Activated CD4-positive, alpha-beta T cell treated with anti-CD3 and anti-CD28 coated beads, Interleukin-2, amount 10 ng/mL, durations not matched to agents 7 days and 5 days (primary cell): ENCODE measurements around the gene SLX9. TPM values are rescaled to one million over a fixed set of nuclear protein-coding genes. Genes with fewer than 3 reads are reported as not detected.
A peak's percentile ranks its signal among the peaks of the same experiment; 100 is the strongest.

Source experiments
- CTCF ChIA-PET: fragments of 350-600 bp; sonication (Branson Sonifier 250); formaldehyde crosslinking; loops from one replicate; lab custom pipeline; 2021; ENCODE audit warnings: antibody characterized with exemption; lab: Charles Lee
- POLR2A ChIA-PET: fragments of 350-600 bp; sonication (Branson Sonifier 250); formaldehyde crosslinking; loops from one replicate; lab custom pipeline; 2021; ENCODE audit warnings: antibody characterized with exemption; lab: Charles Lee
- DNase-seq: peaks from one replicate; pipeline ENCODE4 v3.0.0-alpha.2; 2020
- H3K27ac Mint-ChIP-seq: one replicate; pipeline ENCODE4 v1.8.0; 2021; ENCODE audit warnings: mild to moderate bottlenecking, moderate library complexity, mixed read lengths
- H3K27me3 Mint-ChIP-seq: one replicate; pipeline ENCODE4 v1.8.0; 2021; ENCODE audit warnings: mixed read lengths
- H3K36me3 Mint-ChIP-seq: one replicate; pipeline ENCODE4 v1.8.0; 2021; ENCODE audit warnings: low read depth, mixed read lengths
- H3K4me1 Mint-ChIP-seq: one replicate; pipeline ENCODE4 v1.8.0; 2021; ENCODE audit warnings: mixed read lengths
- H3K4me3 Mint-ChIP-seq: one replicate; pipeline ENCODE4 v1.8.0; 2021; ENCODE audit warnings: mild to moderate bottlenecking, moderate library complexity, mixed read lengths
- H3K9me3 Mint-ChIP-seq: one replicate; pipeline ENCODE4 v1.8.0; 2021; ENCODE audit warnings: mixed read lengths
- total RNA-seq, 2 experiments: library from RNA; stranded (reverse); gene quantifications; one replicate each; pipeline ENCODE4 v1.2.3, GENCODE V29; 2021

The SLX9 gene, protein sequence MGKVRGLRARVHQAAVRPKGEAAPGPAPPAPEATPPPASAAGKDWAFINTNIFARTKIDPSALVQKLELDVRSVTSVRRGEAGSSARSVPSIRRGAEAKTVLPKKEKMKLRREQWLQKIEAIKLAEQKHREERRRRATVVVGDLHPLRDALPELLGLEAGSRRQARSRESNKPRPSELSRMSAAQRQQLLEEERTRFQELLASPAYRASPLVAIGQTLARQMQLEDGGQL
- total RNA-seq: 10 to 100 TPM; 32.7 to 39.8 TPM

DNA sequence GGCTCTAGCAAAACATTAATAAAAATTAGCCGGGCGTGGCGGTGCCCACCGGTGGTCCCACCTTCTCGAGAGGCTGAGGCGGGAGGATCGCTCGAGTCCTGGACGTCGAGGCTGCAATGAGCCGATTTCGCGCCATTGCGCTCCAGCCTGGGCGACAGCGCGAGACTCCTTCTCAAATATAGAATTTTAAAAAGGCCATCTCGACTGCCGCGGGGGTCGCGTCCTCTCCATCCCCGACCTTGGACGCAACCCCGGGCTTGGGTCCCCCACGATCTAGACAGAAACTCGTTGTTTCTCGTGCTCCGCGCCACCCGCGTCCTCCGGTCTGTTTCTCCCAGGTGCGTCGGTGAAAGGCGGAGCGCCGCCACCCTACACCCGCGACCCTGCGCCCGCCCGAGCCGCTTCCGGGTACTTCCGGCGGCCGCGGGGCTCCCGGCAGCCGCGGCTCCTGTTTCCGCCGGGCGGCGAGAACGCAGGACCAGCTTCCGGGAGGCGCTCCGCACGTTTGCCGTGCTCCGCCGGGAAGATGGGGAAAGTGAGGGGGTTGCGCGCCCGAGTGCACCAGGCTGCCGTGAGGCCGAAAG lies at the start of gene SLX9:
Gene SLX9 (plus strand): TSS at position 498 of the 584 bp plus-strand sequence. CDS start 29 bp downstream, at position 527.
- peak within 1 kb of the TSS; percentile 85 for H3K27ac Mint-ChIP-seq
- POLR2A ChIA-PET: interaction anchor here (0.7 kb wide), 1 partner anchor 198 kb away, joined by 3 read pairs; no protein-coding TSS in a partner anchor
- peak; percentile 78 for DNase-seq
- CTCF ChIA-PET: interaction anchor here (0.8 to 1.9 kb wide), 3 partner anchors 11 to 85 kb away, joined by 3 to 4 read pairs (median 4); no protein-coding TSS in a partner anchor
- peaks cover 46% of the 10 kb centered on the region for H3K4me1 Mint-ChIP-seq
- peak within 1 kb of the TSS; percentile 83 for H3K4me3 Mint-ChIP-seq
- H3K9me3 Mint-ChIP-seq: no peaks in the 10 kb centered on the region
- H3K27me3 Mint-ChIP-seq: no peaks in the 10 kb centered on the region
- H3K36me3 Mint-ChIP-seq: peaks cover 9% of the 10 kb centered on the region

DNA sequence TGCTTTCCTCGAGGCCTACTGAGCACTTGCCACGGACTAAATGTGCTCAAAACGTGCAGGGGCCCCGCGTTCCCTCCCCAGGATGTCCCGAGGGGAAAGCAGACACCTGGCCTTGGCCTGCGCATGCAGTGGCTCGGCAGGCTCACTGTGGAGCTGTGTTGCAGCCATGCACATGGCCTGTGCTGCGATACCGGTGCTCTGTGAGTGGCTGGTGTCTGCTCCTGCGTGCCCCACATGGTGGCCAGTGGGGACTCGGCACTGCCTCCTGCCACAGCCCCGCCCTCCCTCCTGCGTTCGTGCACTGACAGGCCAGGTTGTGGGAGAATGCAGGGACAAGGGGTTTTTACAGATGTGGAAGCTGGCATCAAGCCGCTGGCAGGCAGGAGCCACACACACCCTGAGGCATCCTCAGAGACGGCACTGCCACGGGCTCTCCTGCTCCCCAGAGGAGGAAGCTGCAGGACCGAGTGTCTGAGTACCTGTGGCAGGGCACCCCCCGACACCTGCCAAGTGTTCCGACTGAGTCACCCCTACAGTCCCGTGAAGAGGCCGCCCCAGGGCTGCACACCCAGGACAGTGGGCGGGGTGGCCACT lies 49.4 kb upstream of the SLX9 start:
- Mint-ChIP-seq H3K36me3 (peaks cover 57% of the 10 kb centered on the region), H3K4me1 (peaks cover 12% of the 10 kb centered on the region), H3K4me3 (no peak overlapping the region), H3K27ac (no peak overlapping the region), H3K27me3 (no peaks in the 10 kb centered on the region), H3K9me3 (no peaks in the 10 kb centered on the region)
- POLR2A ChIA-PET: no interaction called here
- no peak for DNase-seq
- CTCF ChIA-PET: interaction anchor here (0.8 to 1.3 kb wide), 2 partner anchors 17 to 89 kb away, joined by 3 read pairs; partner anchors contain the start of genes PTTG1IP and UBE2G2

DNA sequence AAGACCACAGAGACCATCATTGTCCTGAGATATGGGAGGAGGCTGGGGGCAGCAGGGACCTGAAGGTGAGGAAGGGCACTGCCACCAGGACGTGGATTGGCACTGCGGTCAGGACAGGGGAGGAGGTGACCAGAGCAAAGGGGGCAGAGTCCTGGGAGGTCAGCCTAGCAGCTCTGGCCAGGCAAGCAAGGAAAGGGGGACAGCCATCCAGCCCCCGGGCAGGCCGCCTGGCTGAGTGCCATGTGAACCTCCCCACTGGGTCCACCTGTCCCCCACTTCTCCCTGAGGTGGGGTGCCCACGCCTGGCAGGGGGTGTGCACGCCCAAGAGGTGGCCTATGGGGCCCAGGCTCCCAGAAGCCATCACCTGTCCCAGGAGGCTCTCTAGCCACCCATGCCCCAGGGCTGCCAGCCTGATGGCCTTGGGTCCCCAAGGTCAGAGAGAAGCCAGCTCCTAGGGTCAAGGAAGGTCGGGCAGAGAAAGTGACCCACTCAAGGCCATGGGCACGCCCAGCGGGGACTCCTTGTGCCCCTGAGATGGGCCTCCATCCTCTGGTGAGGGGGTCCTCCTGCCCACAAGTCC lies 48.8 kb upstream of the SLX9 start:
- ChIA-PET CTCF (interaction anchor here (1.3 kb wide), 1 partner anchor 90 kb away, joined by 3 read pairs; the partner anchor contains the start of gene UBE2G2), POLR2A (no interaction called here)
- Mint-ChIP-seq H3K27ac (no peak overlapping the region), H3K36me3 (peaks cover 54% of the 10 kb centered on the region), H3K27me3 (no peaks in the 10 kb centered on the region), H3K9me3 (no peaks in the 10 kb centered on the region), H3K4me1 (peaks cover 12% of the 10 kb centered on the region), H3K4me3 (no peak overlapping the region)
- no peak for DNase-seq

GRCh38 chr21:44891631-44892031 lies 48.2 kb upstream of the SLX9 start:
- Mint-ChIP-seq H3K36me3 (peaks cover 54% of the 10 kb centered on the region), H3K4me1 (peaks cover 12% of the 10 kb centered on the region), H3K9me3 (no peaks in the 10 kb centered on the region), H3K27ac (no peak overlapping the region), H3K27me3 (no peaks in the 10 kb centered on the region), H3K4me3 (no peak overlapping the region)
- DNase-seq: no peak
- ChIA-PET POLR2A (no interaction called here), CTCF (interaction anchor here (1.4 to 7.3 kb wide), 4 partner anchors 9 to 42 kb away, joined by 4 to 39 read pairs (median 12); no protein-coding TSS in a partner anchor)

- POLR2A ChIA-PET: no interaction called here
- peaks cover 12% of the 10 kb centered on the region for H3K4me1 Mint-ChIP-seq
- CTCF ChIA-PET: interaction anchor here (0.6 to 7.3 kb wide), 7 partner anchors 10 to 1785 kb away, joined by 3 to 39 read pairs (median 6); no protein-coding TSS in a partner anchor
These were observed 47.7 kb upstream of the SLX9 start for GRCh38 chr21:44892095-44892494.

GRCh38 chr21:44892536-44893277 lies 47.1 kb upstream of the SLX9 start:
- DNase-seq: peak; percentile 80
- H3K36me3 Mint-ChIP-seq: peaks cover 45% of the 10 kb centered on the region
- ChIA-PET POLR2A (no interaction called here), CTCF (interaction anchor here (0.6 to 7.3 kb wide), 9 partner anchors 9 to 1784 kb away, joined by 3 to 39 read pairs (median 4); no protein-coding TSS in a partner anchor)
- peak overlapping the region; percentile 46 for H3K27ac Mint-ChIP-seq
- H3K9me3 Mint-ChIP-seq: no peaks in the 10 kb centered on the region
- peaks cover 14% of the 10 kb centered on the region for H3K4me1 Mint-ChIP-seq
- H3K4me3 Mint-ChIP-seq: no peak overlapping the region
- H3K27me3 Mint-ChIP-seq: no peaks in the 10 kb centered on the region

More at GRCh38 chr21:44892095-44892494, 47.7 kb upstream of the SLX9 start:
- no peaks in the 10 kb centered on the region for H3K9me3 Mint-ChIP-seq
- no peaks in the 10 kb centered on the region for H3K27me3 Mint-ChIP-seq
- no peak overlapping the region for H3K4me3 Mint-ChIP-seq
- H3K27ac Mint-ChIP-seq: no peak overlapping the region
- peaks cover 50% of the 10 kb centered on the region for H3K36me3 Mint-ChIP-seq
- no peak for DNase-seq

DNA sequence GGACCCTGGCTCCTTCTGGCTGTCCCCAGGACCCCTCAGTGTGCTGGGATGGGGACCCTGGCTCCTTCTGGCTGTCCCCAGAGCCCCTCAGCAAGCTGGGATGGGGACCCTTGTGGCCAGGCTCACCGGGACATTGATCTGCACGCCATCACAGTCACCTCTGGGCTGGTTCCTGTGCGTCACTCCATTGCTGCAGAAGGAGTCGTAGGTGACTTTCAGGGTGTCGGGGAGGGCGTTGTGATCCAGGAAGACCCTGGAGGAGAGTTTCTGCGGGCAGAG lies 46.6 kb upstream of the SLX9 start:
- Mint-ChIP-seq H3K4me3 (no peak overlapping the region), H3K27ac (no peak overlapping the region), H3K27me3 (no peaks in the 10 kb centered on the region), H3K36me3 (peaks cover 45% of the 10 kb centered on the region), H3K9me3 (no peaks in the 10 kb centered on the region), H3K4me1 (peaks cover 15% of the 10 kb centered on the region)
- ChIA-PET CTCF (interaction anchor here (0.9 to 7.3 kb wide), 6 partner anchors 8 to 40 kb away, joined by 3 to 39 read pairs (median 6); no protein-coding TSS in a partner anchor), POLR2A (no interaction called here)
- no peak for DNase-seq

GRCh38 chr21:44893948-44894656 lies 45.7 kb upstream of the SLX9 start:
- Mint-ChIP-seq H3K36me3 (peaks cover 46% of the 10 kb centered on the region), H3K27ac (peak overlapping the region; percentile 21), H3K9me3 (no peaks in the 10 kb centered on the region), H3K4me1 (peaks cover 19% of the 10 kb centered on the region), H3K4me3 (no peak overlapping the region), H3K27me3 (no peaks in the 10 kb centered on the region)
- POLR2A ChIA-PET: no interaction called here
- DNase-seq: no peak
- CTCF ChIA-PET: interaction anchor here (0.9 to 7.3 kb wide), 7 partner anchors 12 to 40 kb away, joined by 3 to 39 read pairs (median 4); partner anchors contain the start of gene ITGB2

- no peaks in the 10 kb centered on the region for H3K27me3 Mint-ChIP-seq
- peaks cover 19% of the 10 kb centered on the region for H3K4me1 Mint-ChIP-seq
- H3K4me3 Mint-ChIP-seq: no peak overlapping the region
- peaks cover 48% of the 10 kb centered on the region for H3K36me3 Mint-ChIP-seq
- H3K27ac Mint-ChIP-seq: no peak overlapping the region
- ChIA-PET POLR2A (no interaction called here), CTCF (interaction anchor here (0.9 to 7.3 kb wide), 6 partner anchors 12 to 39 kb away, joined by 3 to 39 read pairs (median 4); partner anchors contain the start of gene ITGB2)
- no peak for DNase-seq
- no peaks in the 10 kb centered on the region for H3K9me3 Mint-ChIP-seq
These were observed 45.0 kb upstream of the SLX9 start for GRCh38 chr21:44894687-44895302.

DNA sequence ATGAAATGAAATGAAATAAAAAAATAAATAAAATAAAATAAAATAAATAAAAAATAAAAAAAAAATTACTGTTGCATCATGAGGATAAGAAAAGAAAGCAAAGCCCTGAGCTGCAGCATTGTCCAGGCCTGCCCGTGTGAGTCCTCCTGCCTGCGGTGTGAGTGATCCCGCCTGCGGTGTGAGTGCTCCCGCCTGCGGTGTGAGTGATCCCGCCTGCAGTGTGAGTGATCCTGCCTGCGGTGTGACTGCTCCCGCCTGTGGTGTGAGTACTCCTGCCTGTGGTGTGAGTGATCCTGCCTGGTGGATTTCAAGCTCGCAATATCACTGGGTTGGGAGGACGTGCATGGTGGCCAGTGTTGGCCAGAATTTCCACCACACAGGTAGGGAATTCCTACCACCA lies 44.0 kb upstream of the SLX9 start:
- CTCF ChIA-PET: interaction anchor here (0.7 to 7.3 kb wide), 3 partner anchors 10 to 20 kb away, joined by 4 to 39 read pairs (median 5); no protein-coding TSS in a partner anchor
- H3K4me3 Mint-ChIP-seq: no peak overlapping the region
- peaks cover 19% of the 10 kb centered on the region for H3K4me1 Mint-ChIP-seq
- no peak overlapping the region for H3K27ac Mint-ChIP-seq
- no peaks in the 10 kb centered on the region for H3K27me3 Mint-ChIP-seq
- no peak for DNase-seq
- POLR2A ChIA-PET: no interaction called here
- H3K36me3 Mint-ChIP-seq: peaks cover 49% of the 10 kb centered on the region
- H3K9me3 Mint-ChIP-seq: no peaks in the 10 kb centered on the region

DNA sequence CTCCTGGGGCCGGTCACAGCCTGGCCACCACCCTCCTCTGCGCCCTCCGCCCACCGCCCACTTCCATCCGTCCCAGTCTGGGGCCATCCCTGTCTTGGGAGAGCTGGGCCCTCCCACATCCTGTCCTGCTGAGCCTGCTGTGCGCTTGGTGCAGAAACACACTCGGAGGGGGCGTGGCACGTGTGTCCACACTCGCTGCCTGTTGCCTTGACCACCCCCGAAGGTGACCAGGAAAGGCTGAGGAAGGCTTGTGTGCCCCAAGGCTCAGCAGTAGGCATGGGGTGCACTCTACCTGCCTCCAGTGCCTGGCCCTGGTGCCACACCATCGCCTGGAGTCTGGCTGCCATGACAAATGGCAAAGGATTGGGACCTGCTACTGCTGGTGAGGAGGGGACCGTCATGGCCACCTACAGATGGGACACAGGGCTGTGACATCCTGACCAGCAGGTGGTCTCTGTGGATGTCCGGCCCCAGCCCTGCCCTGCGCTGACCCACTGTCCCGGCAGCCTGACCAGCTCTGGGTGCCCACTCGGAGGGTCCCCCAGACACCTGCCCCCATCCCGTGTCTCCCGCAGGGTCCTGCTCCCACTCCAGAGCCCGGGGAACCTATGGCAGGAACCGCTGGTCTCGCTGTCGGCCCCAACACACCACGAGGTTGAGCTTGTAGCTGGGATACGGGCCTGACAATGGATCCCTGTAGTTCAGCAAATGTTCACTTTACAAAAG lies 43.1 kb upstream of the SLX9 start:
- peaks cover 19% of the 10 kb centered on the region for H3K4me1 Mint-ChIP-seq
- H3K36me3 Mint-ChIP-seq: peaks cover 53% of the 10 kb centered on the region
- no peaks in the 10 kb centered on the region for H3K27me3 Mint-ChIP-seq
- no peak for DNase-seq
- no peaks in the 10 kb centered on the region for H3K9me3 Mint-ChIP-seq
- CTCF ChIA-PET: interaction anchor here (1.7 to 7.3 kb wide), 4 partner anchors 14 to 23 kb away, joined by 5 to 39 read pairs (median 5); no protein-coding TSS in a partner anchor
- H3K4me3 Mint-ChIP-seq: no peak overlapping the region
- no peak overlapping the region for H3K27ac Mint-ChIP-seq
- POLR2A ChIA-PET: no interaction called here
